Spinal cord (tissue), 10 donors: Measurements from ENCODE around the gene NET1. TPM values are rescaled to one million over a fixed set of nuclear protein-coding genes. Genes with fewer than 3 reads are reported as not detected.

Experiments used
- DNase-seq, 6 donors: peaks; one replicate each; pipeline versions ENCODE4 v3.0.0 to v3.0.0-alpha.2; 2013 to 2015; ENCODE audit warnings: low spot score in 6 of 6, low read depth in 4 of 6
- H3K27ac ChIP-seq: one replicate; pipeline ENCODE4 v1.5.1; 2013; ENCODE audit warnings: low read depth, low read length, control low read depth
- H3K27me3 ChIP-seq: one replicate; pipeline ENCODE4 v1.6.1; 2013; ENCODE audit warnings: low read length; ENCODE audit not compliant: control insufficient read depth, insufficient read depth
- H3K36me3 ChIP-seq: one replicate; pipeline ENCODE4 v1.6.1; 2013; ENCODE audit warnings: low read length; ENCODE audit not compliant: control insufficient read depth, insufficient read depth
- H3K4me1 ChIP-seq: one replicate; pipeline ENCODE4 v1.6.1; 2013; ENCODE audit warnings: low read length; ENCODE audit not compliant: control insufficient read depth, insufficient read depth
- H3K4me3 ChIP-seq: one replicate; pipeline ENCODE4 v1.5.1; 2013; ENCODE audit warnings: low read depth, low read length, control low read depth
- H3K9me3 ChIP-seq: one replicate; pipeline ENCODE4 v1.6.1; 2013; ENCODE audit warnings: low read length; ENCODE audit not compliant: control insufficient read depth, insufficient read depth
- WGBS: methylation state at CpG from one replicate; pipeline ENCODE4 v1.1.5; 2013; ENCODE audit warnings: missing lambda C conversion rate; ENCODE audit not compliant: insufficient coverage; 5-methylcytosine and 5-hydroxymethylcytosine counted together
- polyA plus RNA-seq, 2 donors: library from polyadenylated mRNA; unstranded; fragments of 120-200 nt; gene quantifications; one replicate each; pipeline ENCODE4 v1.2.1, GENCODE V29; 2013; ENCODE audit not compliant: insufficient read length in 2 of 2
- total RNA-seq, 2 donors: library from RNA; depleted of rRNA in 1 of 2; stranded (reverse); fragments of 120-200 nt in 1 of 2; fragments of >200 nt in 1 of 2; gene quantifications; one replicate each; pipeline versions ENCODE4 v1.2.3 to v1.2.4, GENCODE V29; 2013 to 2014
- donor health status: healthy.

The NET1 gene
- total and polyA plus RNA-seq, 4 donors, result 32.4 to 190 (median 77.8) TPM

- 89% methylated on average over 13 of the region's 18 CpGs for WGBS
- no peak for DNase-seq
Observed at GRCh38 chr10:5478694-5479305, 66.4 kb downstream of the NET1 start.

GRCh38 chr10:5479481-5480161 is 67.3 kb downstream of the NET1 start:
- no peak for DNase-seq
- Histone ChIP-seq H3K27me3 (no peaks in the 10 kb centered on the region), H3K4me3 (no peak overlapping the region), H3K27ac (no peak overlapping the region), H3K4me1 (no peaks in the 10 kb centered on the region), H3K9me3 (no peaks in the 10 kb centered on the region), H3K36me3 (no peaks in the 10 kb centered on the region)
- 84% methylated on average over 11 of the region's 14 CpGs for WGBS

More at GRCh38 chr10:5478694-5479305, 66.4 kb downstream of the NET1 start:
- no peaks in the 10 kb centered on the region for H3K9me3 ChIP-seq
- no peaks in the 10 kb centered on the region for H3K4me1 ChIP-seq
- H3K36me3 ChIP-seq, result no peaks in the 10 kb centered on the region
- no peak overlapping the region for H3K27ac ChIP-seq
- H3K4me3 ChIP-seq, result no peak overlapping the region
- H3K27me3 ChIP-seq, result no peaks in the 10 kb centered on the region

GRCh38 chr10:5480162-5480941 is 68.0 kb downstream of the NET1 start:
- H3K36me3 ChIP-seq, result no peaks in the 10 kb centered on the region
- H3K27me3 ChIP-seq, result no peaks in the 10 kb centered on the region
- no peak overlapping the region for H3K4me3 ChIP-seq
- no peaks in the 10 kb centered on the region for H3K9me3 ChIP-seq
- WGBS, result 86% methylated on average over 21 of the region's 21 CpGs
- no peaks in the 10 kb centered on the region for H3K4me1 ChIP-seq
- H3K27ac ChIP-seq, result peak overlapping the region; percentile 44
- no peak for DNase-seq

GRCh38 chr10:5481121-5481520 is 68.8 kb downstream of the NET1 start:
- DNase-seq, result no peak
- peak overlapping the region; percentile 44 for H3K27ac ChIP-seq
- 85% methylated on average over 10 of the region's 12 CpGs for WGBS
- no peaks in the 10 kb centered on the region for H3K9me3 ChIP-seq
- H3K4me1 ChIP-seq, result no peaks in the 10 kb centered on the region
- no peak overlapping the region for H3K4me3 ChIP-seq
- no peaks in the 10 kb centered on the region for H3K36me3 ChIP-seq
- peaks cover 2% of the 10 kb centered on the region for H3K27me3 ChIP-seq

- no peak overlapping the region for H3K4me3 ChIP-seq
- no peak for DNase-seq
- H3K36me3 ChIP-seq, result no peaks in the 10 kb centered on the region
- peaks cover 3% of the 10 kb centered on the region for H3K27me3 ChIP-seq
- H3K27ac ChIP-seq, result no peak overlapping the region
- WGBS, result 89% methylated on average over 8 of the region's 9 CpGs
- no peaks in the 10 kb centered on the region for H3K9me3 ChIP-seq
- no peaks in the 10 kb centered on the region for H3K4me1 ChIP-seq
Observed at GRCh38 chr10:5482016-5482415, 69.7 kb downstream of the NET1 start.

GRCh38 chr10:5484205-5484604 is 71.8 kb downstream of the NET1 start:
- 60% methylated on average over 1 of the region's 3 CpGs for WGBS
- H3K36me3 ChIP-seq, result no peaks in the 10 kb centered on the region
- no peak for DNase-seq

GRCh38 chr10:5485290-5485689 is 72.9 kb downstream of the NET1 start:
- DNase-seq, result no peak
- WGBS, result 91% methylated on average over 13 of the region's 14 CpGs
- Histone ChIP-seq H3K27me3 (peaks cover 3% of the 10 kb centered on the region), H3K4me3 (no peak overlapping the region), H3K27ac (no peak overlapping the region), H3K4me1 (no peaks in the 10 kb centered on the region), H3K36me3 (no peaks in the 10 kb centered on the region), H3K9me3 (no peaks in the 10 kb centered on the region)

More at GRCh38 chr10:5484205-5484604, 71.8 kb downstream of the NET1 start:
- Histone ChIP-seq H3K27ac (no peak overlapping the region), H3K4me1 (no peaks in the 10 kb centered on the region), H3K27me3 (peaks cover 3% of the 10 kb centered on the region), H3K9me3 (no peaks in the 10 kb centered on the region), H3K4me3 (no peak overlapping the region)

- WGBS, result 63% methylated on average over 8 of the region's 13 CpGs
- no peaks in the 10 kb centered on the region for H3K36me3 ChIP-seq
- DNase-seq, result no peak
- H3K27ac ChIP-seq, result peak overlapping the region; percentile 21
- H3K4me1 ChIP-seq, result no peaks in the 10 kb centered on the region
- H3K9me3 ChIP-seq, result no peaks in the 10 kb centered on the region
- peaks cover 3% of the 10 kb centered on the region for H3K27me3 ChIP-seq
- no peak overlapping the region for H3K4me3 ChIP-seq
Observed at GRCh38 chr10:5485948-5486852, 73.8 kb downstream of the NET1 start.

GRCh38 chr10:5486853-5487235 is 74.5 kb downstream of the NET1 start:
- 61% methylated on average over 9 of the region's 9 CpGs for WGBS
- peak overlapping the region; percentile 21 for H3K27ac ChIP-seq

More at GRCh38 chr10:5486853-5487235, 74.5 kb downstream of the NET1 start:
- Histone ChIP-seq H3K9me3 (no peaks in the 10 kb centered on the region), H3K4me1 (no peaks in the 10 kb centered on the region), H3K4me3 (no peak overlapping the region), H3K36me3 (no peaks in the 10 kb centered on the region), H3K27me3 (peaks cover 3% of the 10 kb centered on the region)
- no peak for DNase-seq
